Stimulated activated CD4-positive, alpha-beta T cell treated with anti-CD3 and anti-CD28 coated beads, Interleukin-1b, Interleukin-23, amount 100 ng/mL, for 24 hours (primary cell): ENCODE measurements around the gene APBB3.

Source experiments
- DNase-seq, 4 experiments: peaks; one replicate each; pipeline ENCODE4 v3.0.0-alpha.2; 2020; ENCODE audit warnings: low read depth in 4 of 4, low spot score in 1 of 4

APBB3 gene

DNA sequence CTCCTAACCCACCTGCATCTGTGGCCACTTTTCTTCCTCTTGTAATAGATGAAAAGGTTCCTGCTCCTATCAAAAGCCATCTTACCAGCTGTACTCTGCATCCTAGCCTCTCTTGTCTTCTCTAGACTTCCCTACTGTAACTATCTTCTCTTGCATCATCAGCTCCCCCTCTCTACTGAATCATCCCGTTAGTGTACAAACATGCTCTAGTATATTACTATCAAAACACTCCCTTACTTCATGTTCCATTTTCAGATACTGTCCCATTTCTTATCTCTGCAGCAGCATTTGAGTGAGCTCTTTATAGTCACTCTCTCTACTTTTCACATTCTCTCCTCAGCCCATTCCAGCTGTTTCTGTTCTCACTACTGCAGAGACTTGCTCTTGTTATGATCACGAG is 9.9 kb downstream of the APBB3 start:
- no peak for DNase-seq

DNA sequence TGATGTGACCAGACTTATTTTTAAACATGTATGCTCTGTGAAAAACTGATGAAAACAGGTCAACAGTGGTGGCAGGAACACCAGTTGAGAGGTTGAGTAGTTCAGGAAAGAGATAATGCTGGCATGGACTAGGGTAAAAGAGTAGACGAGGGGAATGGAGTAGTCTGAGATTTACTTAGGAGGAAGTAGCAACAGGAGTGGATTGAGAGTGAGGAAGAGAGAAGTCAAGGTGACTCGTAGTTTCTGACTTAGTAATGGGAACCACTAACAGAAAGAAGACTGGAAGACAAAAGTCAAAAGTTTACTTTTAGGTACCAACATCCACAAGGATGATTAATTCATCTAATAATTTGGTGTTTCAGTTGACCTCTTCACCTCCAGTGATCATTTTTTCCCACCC is 10.7 kb downstream of the APBB3 start:
- DNase-seq: no peak

DNA sequence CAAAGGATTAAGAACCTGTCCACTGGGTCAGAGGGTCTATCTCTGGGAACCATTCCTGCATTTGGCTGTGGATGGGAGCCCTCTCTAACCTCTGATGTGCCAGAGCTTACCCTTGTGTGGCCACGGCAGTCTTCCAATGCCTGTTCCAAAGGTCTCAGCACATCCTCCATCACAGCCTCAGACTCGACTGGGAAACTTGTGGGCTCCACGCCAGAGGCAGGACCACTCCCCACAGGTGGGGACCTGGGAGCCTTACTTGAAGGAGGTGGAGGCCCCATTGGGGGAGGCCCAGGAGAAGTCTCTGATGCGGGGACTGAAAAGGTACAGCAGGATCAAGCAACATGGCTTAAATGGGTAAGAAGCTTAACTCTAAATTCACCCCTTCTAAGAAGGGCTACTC is 12.5 kb downstream of the APBB3 start:
- no peak for DNase-seq

DNA sequence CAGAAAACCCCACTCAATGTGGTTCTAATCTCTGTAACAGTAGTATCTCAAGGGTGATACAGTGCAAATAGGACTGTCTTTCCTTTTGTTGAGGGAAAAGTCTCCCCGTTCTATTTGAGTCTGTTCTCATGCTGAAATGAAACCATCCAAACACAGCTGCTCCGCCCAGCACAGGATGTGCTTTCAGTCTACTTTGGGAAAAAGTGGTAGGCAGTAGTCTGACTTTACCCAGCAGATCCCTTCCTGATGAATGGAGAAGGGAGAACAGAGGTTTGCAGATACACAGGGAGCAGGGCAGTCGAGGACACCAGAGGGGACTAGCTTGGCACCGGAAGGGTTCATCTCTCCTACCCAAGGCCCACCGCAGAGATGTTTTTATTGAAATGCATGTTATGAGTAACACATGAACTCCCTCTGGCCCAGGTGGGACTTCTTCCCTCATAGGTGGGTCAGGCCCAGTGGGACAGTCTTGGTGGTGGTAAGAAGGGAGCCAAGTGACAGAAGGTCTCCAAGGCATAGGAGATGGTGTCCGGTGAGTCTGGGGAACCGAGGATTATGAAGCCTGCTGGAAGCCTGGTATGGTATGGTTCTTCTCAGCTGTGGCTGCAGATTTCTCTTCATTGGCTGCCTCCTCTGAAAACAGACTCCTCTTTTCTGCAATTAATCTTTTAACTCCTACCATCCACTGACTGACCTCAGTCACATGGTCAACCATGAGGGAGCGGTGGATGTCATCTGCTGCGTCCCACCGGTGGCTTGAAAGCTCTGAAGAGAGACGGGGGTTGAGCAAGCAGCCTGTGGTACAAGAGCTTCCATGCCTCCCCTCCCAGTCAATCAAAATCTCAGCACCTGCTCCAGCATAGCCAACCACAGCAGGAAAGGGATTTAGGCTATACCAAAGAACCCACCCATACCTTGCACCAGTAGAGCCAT is 14.0 kb downstream of the APBB3 start:
- no peak for DNase-seq

DNA sequence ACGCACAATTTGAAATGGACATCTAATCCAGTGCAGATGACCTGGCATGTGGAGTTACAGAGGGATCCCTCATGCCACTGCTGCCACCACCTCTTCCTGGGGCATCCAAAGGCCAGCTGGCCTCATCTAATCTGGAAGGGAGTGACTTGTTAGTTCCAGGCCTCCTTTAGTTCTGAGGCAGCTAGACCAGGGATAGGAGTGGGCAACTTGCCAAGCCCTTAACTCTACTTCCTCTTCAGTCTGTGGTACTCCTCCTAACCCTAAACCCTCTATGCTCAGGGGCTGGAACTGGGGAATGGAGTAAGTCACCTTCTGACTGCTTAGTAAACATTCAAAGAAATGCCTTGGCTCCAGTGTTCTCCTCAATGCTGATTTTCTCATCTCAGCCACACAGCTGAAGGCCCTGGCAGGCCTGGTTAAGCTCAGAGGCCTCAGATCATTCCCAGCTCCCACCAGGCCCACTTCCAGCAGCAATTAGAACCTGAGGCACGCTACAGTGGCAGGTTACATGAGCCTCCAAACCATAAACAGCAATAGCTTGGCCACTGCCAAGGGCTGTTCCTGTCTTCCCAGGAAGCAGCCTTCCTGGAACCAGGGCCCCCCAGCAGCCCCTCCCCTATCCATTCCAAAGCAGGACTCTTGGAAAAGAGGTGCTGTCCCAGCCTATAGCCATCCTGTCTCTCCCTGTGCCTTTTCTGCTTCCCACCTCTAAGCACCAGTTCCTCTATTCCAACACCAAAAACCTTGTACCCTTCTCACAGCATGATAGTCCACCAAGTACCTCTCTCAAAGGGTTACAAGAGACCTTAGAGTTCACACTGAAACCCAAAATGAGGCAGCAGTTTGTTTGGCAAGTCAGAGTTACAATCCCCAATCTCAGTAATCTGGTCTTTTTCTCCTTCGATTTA is 14.9 kb downstream of the APBB3 start:
- no peak for DNase-seq

DNA sequence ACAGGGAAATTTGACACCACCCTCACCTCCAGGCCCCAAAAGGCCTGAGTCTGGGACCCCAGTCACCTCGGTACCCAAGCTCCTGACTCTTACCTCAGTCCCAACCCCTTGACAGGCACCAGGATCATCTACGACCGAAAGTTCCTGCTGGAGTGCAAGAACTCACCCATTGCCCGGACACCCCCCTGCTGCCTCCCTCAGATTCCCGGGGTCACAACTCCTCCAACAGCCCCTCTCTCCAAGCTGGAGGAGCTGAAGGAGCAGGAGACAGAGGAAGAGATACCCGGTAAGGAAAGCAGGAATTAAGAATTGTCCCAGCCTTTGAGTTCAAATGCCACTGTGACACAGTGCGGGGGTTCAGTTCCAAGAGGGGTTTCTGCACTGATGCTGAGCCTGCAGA is 15.6 kb downstream of the APBB3 start:
- DNase-seq: no peak

DNA sequence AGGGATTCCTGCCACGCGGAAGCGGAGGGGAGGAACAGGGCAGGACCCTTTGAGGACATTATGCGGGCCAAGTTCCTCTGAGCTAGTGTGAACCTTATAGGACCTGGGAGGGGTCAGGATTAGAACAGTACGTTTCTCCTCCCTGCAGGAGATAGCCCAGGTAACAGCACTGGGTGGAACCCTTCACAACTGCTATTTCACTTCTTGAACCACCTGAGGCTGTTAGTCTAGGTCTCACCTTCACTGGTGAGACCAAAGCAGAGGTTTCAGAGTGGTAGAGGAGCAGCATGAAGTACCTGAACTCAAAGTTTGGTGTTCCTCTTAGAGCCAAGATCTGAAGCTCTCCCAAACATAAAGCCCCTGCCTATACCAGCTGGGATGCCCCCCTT is 16.1 kb downstream of the APBB3 start:
- DNase-seq: no peak

DNA sequence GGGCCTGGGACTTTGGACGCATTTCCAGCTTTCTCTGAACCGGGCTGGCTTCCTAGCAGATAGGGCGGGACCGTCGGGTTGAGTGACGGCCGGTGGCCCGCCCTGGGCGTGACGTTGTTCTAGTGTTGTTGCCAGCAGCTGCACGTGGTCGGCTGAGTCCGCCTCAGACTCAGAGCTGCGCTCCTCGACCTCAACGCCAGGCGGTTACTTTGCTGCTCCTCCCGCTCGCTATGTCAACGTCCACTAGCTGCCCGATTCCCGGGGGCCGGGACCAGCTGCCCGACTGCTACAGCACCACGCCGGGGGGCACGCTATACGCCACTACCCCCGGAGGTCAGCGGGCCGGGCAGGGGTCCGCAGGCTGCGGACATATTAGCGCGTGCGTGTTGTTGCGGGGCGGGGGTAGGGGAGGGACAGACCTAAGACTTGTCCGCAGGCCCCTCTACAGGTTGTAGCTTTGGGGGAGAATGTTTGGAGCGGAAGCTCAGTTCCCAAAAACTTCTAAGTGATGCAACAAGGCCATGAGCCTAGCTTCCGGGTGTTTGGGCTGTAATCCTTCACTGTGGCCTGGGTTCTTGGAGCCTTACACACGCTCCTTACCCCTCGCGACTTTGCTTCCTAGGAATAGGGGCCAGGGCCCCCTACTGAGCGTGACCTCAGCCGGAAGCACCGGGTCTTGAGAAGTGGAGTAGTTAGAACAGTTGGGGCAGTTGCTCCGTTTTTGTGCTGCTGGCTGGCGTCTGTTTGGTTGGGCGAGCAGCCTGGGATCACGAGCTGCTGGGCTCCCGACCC is 16.7 kb downstream of the APBB3 start, which contains the start of gene EIF4EBP3:
Gene EIF4EBP3 (plus strand): TSS at position 155 of the 792 bp plus-strand sequence. CDS start 76 bp downstream, at position 231.
- DNase-seq: peak; percentile 60 to 80 (median 76)

DNA sequence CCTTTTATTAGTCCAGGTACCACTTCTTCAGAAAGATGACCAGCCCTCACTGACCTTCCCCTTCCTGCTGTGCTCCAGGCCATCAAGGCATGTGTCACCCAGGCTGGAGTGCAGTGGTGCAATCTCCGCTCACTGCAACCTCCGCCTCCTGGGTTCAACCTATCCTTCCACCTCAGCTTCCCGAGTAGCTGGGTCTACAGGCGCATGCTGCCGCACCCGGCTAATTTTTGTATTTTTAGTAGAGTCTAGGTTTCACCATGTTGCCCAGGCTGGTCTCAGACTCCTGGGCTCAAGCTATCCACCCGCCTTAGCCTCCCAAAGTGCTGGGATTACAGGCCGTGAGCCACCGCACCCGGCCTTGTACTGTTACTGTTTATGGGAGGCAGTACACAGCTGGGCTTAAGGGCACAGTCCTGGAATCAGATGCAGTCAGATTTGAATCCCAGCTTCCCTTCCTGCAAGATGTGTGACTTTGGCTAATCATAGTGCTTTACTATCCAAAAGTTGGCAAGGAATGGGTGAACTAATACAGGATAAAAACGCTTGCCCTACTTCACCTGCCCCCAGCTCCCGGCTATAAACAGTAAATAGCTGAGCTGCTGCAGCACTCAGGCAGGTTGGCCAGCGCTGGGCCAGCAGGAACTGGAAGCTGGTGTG is 17.4 kb downstream of the APBB3 start:
- no peak for DNase-seq

DNA sequence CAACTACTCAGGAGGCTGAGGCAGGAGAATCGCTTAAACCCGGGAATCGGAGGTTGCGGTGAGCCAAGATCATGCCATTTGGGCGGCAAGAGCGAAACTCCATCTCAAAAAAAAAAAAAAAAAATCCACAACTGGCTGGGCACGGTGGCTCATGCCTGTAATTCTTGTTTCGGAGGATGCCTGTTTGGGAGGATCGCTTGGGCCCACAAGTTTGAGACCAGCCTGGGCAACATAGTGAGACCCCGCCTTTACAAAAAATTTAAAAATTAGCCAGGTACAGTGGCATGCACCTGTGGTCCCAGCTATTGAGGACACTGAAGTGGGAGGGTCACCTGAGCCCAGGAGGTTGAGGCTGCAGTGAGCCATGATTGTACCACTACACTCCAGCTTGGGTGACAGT is 18.8 kb downstream of the APBB3 start:
- no peak for DNase-seq

DNA sequence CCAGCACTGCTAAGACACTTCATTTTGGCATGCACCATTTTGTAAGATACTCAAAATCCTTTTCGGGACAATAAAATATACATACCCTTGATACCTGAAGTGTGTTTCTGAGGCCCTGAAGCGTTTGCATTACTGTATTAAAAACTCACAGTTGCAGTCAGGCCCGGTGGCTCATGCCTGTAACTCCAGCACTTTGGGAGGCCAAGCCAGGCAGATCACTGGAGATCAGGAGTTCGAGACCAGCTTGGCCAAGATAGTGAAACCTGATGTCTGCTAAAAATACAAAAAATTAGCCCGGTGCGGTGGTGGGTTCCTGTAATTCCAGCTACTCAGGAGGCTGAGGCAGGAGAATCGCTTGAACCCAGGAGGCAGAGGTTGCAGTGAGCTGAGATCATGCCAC is 19.4 kb downstream of the APBB3 start:
- DNase-seq: no peak

DNA sequence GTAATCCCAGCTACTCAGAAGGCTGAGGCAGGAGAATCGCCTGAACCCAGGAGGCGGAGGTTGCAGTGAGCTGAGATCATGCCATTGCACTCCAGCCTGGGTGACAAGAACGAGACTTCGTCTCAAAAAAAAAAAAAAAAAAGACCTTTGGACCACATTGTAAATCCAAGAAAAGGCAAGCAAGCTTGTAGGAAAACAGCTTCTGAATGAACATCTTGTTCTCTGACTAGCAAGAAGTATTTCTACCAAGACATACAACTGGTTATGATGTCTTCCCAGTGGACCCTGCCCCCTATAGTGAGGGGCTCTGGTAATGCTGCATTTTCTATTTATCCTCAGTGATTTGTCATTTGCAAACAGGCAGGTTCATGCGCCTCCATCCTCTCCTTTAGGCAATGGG is 21.4 kb downstream of the APBB3 start:
- DNase-seq: no peak

DNA sequence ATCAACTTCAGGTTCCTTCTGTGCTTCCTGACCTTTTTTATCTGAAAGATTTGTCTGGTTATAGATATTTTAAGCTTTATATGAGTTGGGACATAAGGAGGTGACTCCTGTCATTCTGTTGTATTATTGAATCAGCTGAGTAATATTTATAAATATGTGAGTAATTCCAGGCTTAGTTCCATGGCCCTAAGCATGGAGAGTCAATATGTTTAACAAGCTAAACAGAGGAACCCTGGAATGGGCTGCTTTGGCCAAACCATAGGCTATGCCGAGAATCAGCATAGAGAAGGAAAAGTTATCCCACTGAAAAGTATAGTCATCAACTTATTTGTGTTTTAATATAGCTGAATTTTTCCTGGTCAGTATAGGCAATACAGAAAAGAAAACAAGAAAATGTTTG is 24.2 kb downstream of the APBB3 start:
- no peak for DNase-seq

DNA sequence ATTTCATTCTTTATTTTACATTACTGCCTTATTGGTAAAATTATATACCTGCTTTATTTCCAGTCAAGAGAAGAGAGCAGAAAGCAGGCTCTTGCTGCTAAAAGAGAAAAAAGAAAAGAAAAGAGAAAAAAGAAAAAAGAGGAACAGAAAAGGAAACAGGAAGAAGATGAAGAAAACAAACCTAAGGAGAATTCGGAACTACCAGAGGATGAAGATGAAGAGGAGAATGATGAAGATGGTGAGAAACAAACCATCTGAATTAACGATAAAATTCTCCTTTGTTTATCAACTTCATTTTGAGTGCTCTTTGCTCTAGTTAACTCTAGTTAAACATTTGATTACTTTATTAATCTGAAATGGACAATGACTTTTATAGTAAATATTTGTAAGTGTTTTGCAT is 40.4 kb downstream of the APBB3 start:
- no peak for DNase-seq

DNA sequence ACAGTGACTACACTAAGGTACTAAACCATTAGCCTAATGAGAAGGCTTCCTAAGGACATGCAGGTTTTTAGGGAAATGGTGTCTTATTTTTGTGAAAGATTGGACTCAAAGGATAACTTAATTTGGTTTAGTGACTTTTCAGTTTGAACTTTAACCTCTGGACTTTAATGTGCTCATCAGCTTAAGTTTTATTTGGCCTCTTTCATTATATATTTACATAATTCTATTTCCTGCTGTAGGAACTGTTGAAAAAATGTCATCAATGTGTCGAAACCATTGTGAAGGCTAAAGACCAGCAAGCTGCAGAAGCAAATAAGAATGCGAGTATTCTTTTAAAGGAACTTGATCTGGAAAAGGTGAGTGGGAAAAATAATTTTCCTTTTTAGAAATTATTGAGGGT is 51.3 kb downstream of the APBB3 start:
- no peak for DNase-seq

DNA sequence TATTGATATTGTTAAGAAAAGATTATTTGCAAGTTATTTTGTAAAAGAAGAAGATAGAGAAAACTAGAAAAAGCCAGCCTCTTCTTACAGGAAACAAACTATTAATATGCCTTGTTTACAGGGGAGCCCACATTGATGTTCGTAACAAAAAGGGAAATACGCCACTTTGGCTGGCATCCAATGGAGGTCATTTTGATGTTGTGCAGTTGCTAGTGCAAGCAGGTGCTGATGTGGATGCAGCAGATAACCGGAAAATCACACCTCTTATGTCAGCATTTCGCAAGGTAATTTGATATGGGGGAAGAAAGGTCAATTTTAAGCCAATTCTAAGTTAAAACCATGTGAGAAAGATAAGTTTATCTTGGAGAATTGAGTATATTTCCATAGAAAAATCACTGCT is 54.5 kb downstream of the APBB3 start:
- no peak for DNase-seq
